ENCODE data around the gene TRIM54. TPM values are rescaled to one million over a fixed set of nuclear protein-coding genes. Genes with fewer than 3 reads are reported as not detected.

The TRIM54 gene
- total and polyA plus RNA-seq, 2 of the 8 experiments (the other 6 are each of a cell fraction or from before 2014, with no cell fraction given) = 3.9 to 5.8 TPM

GRCh38 chr2:27251766-27252165, 30.5 kb upstream of the TRIM54 start (continued):
- TF ChIP-seq CBX5 (IDR thresholded peaks at IDR 0.05; ENCODE audit: low read depth, low read length) = no peak

Measured in H1 (cell line).